KMS-11 (cell line): ENCODE measurements around the gene FAM156A.
"Not testable (repeated sequence)": the region's sequence is repeated elsewhere in the genome, so short reads cannot be mapped to it uniquely, and the experiment has no call there.

Experiments
- H2AFZ ChIP-seq: fragments of 200-600 bp; sonication (generic); 2 replicates; pipeline ENCODE4 v1.6.1; 2016; ENCODE audit warnings: antibody characterized with exemption, mixed run types, low read depth
- H3K27ac ChIP-seq: fragments of 200-600 bp; sonication (generic); 2 replicates; pipeline ENCODE4 v1.6.1; 2016; ENCODE audit warnings: mild to moderate bottlenecking, mixed run types
- H3K27me3 ChIP-seq: fragments of 200-600 bp; sonication (generic); 2 replicates; pipeline ENCODE4 v1.6.1; 2017; ENCODE audit warnings: mild to moderate bottlenecking, low read depth, mixed run types, moderate library complexity; ENCODE audit not compliant: insufficient read depth
- H3K36me3 ChIP-seq: fragments of 200-600 bp; sonication (generic); 2 replicates; pipeline ENCODE4 v1.6.1; 2017; ENCODE audit warnings: mild to moderate bottlenecking, mixed run types; ENCODE audit not compliant: insufficient read depth
- H3K4me1 ChIP-seq: fragments of 200-600 bp; sonication (generic); 2 replicates; pipeline ENCODE4 v1.6.1; 2016; ENCODE audit warnings: mild to moderate bottlenecking, low read depth, mixed run types; ENCODE audit not compliant: poor library complexity, severe bottlenecking
- H3K4me2 ChIP-seq: fragments of 200-600 bp; sonication (generic); 2 replicates; pipeline ENCODE4 v1.7.0; 2016; ENCODE audit warnings: mild to moderate bottlenecking, mixed run types
- H3K4me3 ChIP-seq: fragments of 200-600 bp; sonication (generic); IDR thresholded peaks from 2 replicates; pipeline ENCODE4 v1.6.1; 2017; ENCODE audit warnings: low read depth, low read length, mixed read lengths; ENCODE audit not compliant: insufficient read depth
- H3K79me2 ChIP-seq: fragments of 200-600 bp; sonication (generic); 2 replicates; pipeline ENCODE4 v1.6.1; 2016; ENCODE audit warnings: low read depth, mixed run types; ENCODE audit not compliant: insufficient read depth
- H3K9ac ChIP-seq: fragments of 200-600 bp; sonication (generic); 2 replicates; pipeline ENCODE4 v1.6.1; 2016; ENCODE audit warnings: mild to moderate bottlenecking, mixed run types
- H4K20me1 ChIP-seq: fragments of 200-600 bp; sonication (generic); 2 replicates; pipeline ENCODE4 v1.6.1; 2016; ENCODE audit warnings: mild to moderate bottlenecking, mixed run types; ENCODE audit not compliant: insufficient read depth
- TF ChIP-seq, protein P1 (sequence below): fragments of 200-600 bp; sonication (generic); conservative IDR thresholded peaks from 2 replicates; pipeline ENCODE4 v1.6.1; 2017; ENCODE audit warnings: low read depth, mild to moderate bottlenecking, antibody characterized with exemption, low read length, moderate library complexity, mixed read lengths

The FAM156A gene

DNA sequence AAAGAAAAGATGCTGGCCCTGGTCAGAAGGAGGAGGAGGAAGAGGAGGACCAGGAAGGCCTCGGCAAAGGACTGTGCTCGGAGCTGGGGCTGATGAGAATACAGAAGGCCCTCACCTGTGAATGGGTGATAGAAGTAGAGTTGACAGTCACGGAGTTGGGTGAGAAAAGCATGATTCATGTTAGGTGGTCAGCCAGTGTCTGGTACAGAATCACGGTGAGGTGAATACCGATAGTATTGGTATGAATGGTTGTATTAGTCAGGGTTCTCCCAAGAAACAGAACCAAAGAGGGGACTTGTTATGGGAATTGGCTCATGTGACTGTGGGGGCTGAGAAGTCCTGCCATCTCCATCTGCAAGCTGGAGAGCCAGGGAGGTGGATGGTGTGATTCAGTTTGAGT lies 32.5 kb upstream of the FAM156A start:
- Histone ChIP-seq H3K4me2 (no peak overlapping the region), H3K79me2 (peaks cover 9% of the 10 kb centered on the region; the same call in 1 of the 2 replicates), H3K9ac (no peak overlapping the region), H4K20me1 (no peaks in the 10 kb centered on the region), H3K36me3 (no peaks in the 10 kb centered on the region), H3K27me3 (no peaks in the 10 kb centered on the region), H3K4me1 (peaks cover 8% of the 10 kb centered on the region), H3K27ac (no peak overlapping the region), H2AFZ (no peak overlapping the region), H3K4me3 (no peak overlapping the region)
- TF ChIP-seq, protein P1, sequence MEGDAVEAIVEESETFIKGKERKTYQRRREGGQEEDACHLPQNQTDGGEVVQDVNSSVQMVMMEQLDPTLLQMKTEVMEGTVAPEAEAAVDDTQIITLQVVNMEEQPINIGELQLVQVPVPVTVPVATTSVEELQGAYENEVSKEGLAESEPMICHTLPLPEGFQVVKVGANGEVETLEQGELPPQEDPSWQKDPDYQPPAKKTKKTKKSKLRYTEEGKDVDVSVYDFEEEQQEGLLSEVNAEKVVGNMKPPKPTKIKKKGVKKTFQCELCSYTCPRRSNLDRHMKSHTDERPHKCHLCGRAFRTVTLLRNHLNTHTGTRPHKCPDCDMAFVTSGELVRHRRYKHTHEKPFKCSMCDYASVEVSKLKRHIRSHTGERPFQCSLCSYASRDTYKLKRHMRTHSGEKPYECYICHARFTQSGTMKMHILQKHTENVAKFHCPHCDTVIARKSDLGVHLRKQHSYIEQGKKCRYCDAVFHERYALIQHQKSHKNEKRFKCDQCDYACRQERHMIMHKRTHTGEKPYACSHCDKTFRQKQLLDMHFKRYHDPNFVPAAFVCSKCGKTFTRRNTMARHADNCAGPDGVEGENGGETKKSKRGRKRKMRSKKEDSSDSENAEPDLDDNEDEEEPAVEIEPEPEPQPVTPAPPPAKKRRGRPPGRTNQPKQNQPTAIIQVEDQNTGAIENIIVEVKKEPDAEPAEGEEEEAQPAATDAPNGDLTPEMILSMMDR: no peak

DNA sequence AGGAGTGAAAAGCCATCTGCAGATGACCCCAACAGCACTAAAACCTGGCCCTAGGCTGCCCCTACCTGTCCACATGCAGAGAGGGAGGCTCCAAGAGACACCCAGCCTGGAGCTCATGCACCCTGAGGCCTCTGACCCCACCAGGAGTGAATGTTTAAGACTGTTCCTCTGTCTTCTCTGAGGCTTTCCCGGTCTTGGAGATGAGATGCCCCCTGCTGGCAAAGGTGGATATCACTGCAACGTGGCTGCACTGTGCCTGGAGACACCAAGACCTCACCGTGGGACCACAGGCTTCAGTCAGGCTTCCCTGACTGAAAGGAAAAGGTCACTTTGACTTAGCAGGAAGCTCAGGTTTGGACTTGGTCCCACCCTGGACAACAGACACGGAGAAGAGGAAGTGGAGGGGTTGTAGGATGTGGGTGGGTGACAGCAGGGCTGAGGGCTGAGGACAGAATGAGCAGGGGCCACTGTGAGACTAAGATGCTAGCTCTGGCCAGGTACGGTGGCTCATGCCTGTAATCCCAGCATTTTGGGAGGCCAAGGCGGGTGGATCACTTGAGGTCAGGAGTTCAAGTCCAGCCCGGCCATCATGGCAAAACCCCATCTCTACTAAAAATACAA lies 31.8 kb upstream of the FAM156A start:
- H3K27me3 ChIP-seq, H4K20me1 ChIP-seq, H3K4me3 ChIP-seq, H3K79me2 ChIP-seq, H3K4me2 ChIP-seq, H3K27ac ChIP-seq, H3K9ac ChIP-seq, H3K4me1 ChIP-seq, H3K36me3 ChIP-seq, H2AFZ ChIP-seq: not testable (repeated sequence)
- TF ChIP-seq, protein P1: peak; percentile 71

DNA sequence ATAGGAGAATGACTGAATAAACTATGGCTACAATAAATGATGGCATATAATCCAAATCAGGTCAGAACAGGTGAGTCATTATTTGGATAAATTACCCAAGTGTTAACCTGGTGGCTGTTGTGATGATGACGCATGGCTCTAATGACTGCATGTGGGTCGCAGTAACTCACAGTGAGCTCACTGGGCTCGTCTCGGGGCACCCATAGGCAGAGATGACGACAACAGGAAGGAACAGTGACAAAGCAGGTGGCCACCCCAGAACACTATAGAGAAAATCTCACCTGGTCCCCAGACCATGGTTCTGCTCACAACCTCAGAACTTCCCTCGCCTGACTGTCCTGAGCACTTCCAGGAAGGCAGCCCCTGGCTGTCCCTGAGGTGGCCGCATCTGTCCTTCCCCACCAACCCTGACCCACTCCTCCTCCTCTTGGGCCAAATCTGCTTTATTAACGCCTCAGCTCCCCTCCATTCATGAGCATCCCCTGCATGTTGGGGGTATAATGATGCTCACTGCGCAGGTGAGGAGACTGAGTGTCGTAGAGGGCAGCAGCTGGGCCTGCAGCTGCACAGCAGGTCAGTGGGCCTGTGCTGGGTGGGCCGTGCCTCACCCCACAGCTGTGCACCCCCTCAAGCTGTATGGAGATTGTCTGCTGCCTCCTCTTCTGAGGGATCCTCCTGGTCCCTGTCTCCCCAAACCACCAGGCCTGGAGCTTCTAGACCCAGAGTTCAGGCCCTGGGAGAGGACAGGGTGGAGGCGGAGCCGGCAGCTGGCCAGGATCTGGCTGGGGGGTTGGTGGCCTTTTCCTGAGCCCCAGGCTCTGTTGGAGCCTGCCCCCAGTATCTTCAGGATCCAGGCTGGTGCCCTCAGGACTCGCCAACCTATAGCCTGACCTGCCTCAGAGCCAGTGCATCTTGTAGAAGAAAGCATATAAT lies 30.9 kb upstream of the FAM156A start:
- H3K36me3 ChIP-seq: no peaks in the 10 kb centered on the region
- H3K4me3 ChIP-seq: no peak overlapping the region
- peaks cover 5% of the 10 kb centered on the region for H3K4me1 ChIP-seq
- H3K79me2 ChIP-seq: peaks cover 5% of the 10 kb centered on the region; the same call in 1 of the 2 replicates
- H2AFZ ChIP-seq: no peak overlapping the region
- TF ChIP-seq, protein P1: no peak
- no peak overlapping the region for H3K4me2 ChIP-seq
- no peak overlapping the region for H3K9ac ChIP-seq
- no peak overlapping the region for H3K27ac ChIP-seq
- H4K20me1 ChIP-seq: no peaks in the 10 kb centered on the region
- H3K27me3 ChIP-seq: no peaks in the 10 kb centered on the region

DNA sequence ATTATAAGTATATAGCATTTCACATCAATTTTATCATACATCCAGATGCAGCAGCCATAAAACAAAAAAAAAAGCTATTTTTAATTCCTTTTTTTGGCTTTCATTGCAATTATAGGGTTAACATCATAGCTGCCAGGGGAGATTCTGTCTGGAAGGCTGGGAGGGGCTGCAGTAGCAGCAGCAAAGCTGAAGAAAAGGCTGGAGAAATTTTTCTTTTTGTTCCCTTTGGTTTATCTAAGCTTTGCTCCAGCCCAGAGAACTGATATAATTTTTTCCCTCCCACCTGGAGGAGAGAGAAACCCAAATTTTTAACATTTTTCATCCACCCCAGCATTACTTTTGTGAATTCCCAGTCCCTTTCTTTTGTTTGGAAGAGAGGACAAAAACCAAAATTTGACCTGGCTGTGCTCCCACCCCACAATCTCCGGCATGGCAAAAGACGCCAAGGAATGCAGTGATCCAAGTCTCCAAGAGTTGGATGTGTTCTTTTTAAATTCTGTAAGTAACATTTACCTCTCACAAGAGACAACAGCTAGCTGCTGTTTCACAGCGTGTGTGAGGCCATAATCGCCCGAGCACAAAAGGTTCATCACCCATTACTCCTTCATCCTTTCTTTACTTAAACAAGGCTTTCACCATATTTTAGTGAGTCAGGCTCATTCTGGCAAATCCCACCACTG lies 25.1 kb upstream of the FAM156A start:
- H4K20me1 ChIP-seq: no peaks in the 10 kb centered on the region
- H3K36me3 ChIP-seq: no peaks in the 10 kb centered on the region
- H3K27ac ChIP-seq: no peak overlapping the region
- TF ChIP-seq, protein P1: no peak
- no peak overlapping the region for H2AFZ ChIP-seq
- no peak overlapping the region for H3K4me2 ChIP-seq
- H3K79me2 ChIP-seq: no peaks in the 10 kb centered on the region
- no peaks in the 10 kb centered on the region for H3K4me1 ChIP-seq
- H3K4me3 ChIP-seq: no peak overlapping the region
- no peaks in the 10 kb centered on the region for H3K27me3 ChIP-seq
- no peak overlapping the region for H3K9ac ChIP-seq
